WERI-Rb-1 (cell line): Measurements from ENCODE around the gene OTOA.

Source experiments
- DNase-seq: peaks from one replicate; pipeline ENCODE4 v3.0.0-alpha.2; 2020
- H3K27ac ChIP-seq: fragments of 250-450 bp; sonication (Bioruptor Pico); 2 replicates; pipeline ENCODE4 v1.5.1; 2020; ENCODE audit warnings: mild to moderate bottlenecking, moderate library complexity
- H3K27me3 ChIP-seq: fragments of 250-450 bp; sonication (Bioruptor Pico); 2 replicates; pipeline ENCODE4 v1.5.1; 2021; ENCODE audit warnings: mild to moderate bottlenecking, low read depth, moderate library complexity; ENCODE audit not compliant: insufficient read depth, severe bottlenecking
- H3K36me3 ChIP-seq: fragments of 250-450 bp; sonication (Bioruptor Pico); 2 replicates; pipeline ENCODE4 v1.5.1; 2020; ENCODE audit warnings: mild to moderate bottlenecking, moderate library complexity
- H3K4me3 ChIP-seq: 2 replicates; pipeline ENCODE4 v1.5.1; 2011; ENCODE audit warnings: low read depth, mild to moderate bottlenecking, control low read depth, low read length
- H3K9me3 ChIP-seq: fragments of 250-450 bp; sonication (Bioruptor Pico); 2 replicates; pipeline ENCODE4 v1.5.1; 2021; ENCODE audit warnings: mild to moderate bottlenecking, moderate library complexity; ENCODE audit not compliant: severe bottlenecking
- TF ChIP-seq, protein P1 (sequence below): IDR thresholded peaks from 2 replicates; pipeline ENCODE4 v1.5.1; 2011; ENCODE audit warnings: low read depth, mild to moderate bottlenecking, control low read depth, inconsistent platforms, low read length

The OTOA gene

DNA sequence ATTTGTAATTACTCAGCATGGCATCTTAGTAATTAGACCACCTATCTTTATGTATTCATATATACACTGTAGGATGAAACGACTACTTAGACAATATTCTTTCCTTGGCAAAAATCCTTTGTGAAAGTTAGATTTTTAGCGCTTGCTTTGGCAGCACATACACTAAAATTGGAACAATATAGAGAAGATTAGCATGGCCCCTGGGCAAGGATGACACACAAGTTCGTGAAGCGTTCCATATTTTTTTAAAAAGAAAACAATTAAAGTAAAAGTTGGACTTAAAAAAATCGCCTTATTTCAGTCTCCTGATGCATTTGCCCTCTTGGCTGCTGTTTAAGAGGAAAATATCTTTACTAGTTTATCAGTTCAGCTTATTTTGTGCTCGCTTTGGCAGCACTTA, 21.9 kb upstream of the OTOA start:
- Histone ChIP-seq H3K27ac (no peak overlapping the region), H3K36me3 (peaks cover 4% of the 10 kb centered on the region), H3K9me3 (no peaks in the 10 kb centered on the region), H3K27me3 (no peaks in the 10 kb centered on the region), H3K4me3 (no peak overlapping the region)
- DNase-seq, result no peak
- TF ChIP-seq, protein P1, sequence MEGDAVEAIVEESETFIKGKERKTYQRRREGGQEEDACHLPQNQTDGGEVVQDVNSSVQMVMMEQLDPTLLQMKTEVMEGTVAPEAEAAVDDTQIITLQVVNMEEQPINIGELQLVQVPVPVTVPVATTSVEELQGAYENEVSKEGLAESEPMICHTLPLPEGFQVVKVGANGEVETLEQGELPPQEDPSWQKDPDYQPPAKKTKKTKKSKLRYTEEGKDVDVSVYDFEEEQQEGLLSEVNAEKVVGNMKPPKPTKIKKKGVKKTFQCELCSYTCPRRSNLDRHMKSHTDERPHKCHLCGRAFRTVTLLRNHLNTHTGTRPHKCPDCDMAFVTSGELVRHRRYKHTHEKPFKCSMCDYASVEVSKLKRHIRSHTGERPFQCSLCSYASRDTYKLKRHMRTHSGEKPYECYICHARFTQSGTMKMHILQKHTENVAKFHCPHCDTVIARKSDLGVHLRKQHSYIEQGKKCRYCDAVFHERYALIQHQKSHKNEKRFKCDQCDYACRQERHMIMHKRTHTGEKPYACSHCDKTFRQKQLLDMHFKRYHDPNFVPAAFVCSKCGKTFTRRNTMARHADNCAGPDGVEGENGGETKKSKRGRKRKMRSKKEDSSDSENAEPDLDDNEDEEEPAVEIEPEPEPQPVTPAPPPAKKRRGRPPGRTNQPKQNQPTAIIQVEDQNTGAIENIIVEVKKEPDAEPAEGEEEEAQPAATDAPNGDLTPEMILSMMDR, result no peak

DNA sequence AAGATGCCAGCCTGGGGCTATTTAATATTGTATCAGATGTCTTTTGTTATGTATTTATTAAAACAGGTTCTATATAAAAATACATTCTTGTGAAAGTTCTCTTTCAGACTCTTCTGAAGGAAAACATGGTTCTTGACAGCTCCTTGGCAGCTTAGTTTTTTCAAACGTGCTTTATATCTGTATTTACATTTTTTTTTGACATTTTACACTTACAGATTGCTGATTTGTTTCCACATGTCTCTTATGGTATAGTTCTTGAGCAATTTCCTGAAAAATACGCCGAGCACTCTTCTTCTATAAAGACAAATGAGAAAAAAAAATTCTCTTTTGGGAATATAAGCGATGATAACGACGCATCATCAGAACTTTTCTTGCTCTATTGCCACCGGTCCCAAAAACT, 20.9 kb upstream of the OTOA start:
- Histone ChIP-seq H3K36me3 (peaks cover 6% of the 10 kb centered on the region), H3K27ac (no peak overlapping the region), H3K9me3 (no peaks in the 10 kb centered on the region), H3K27me3 (no peaks in the 10 kb centered on the region), H3K4me3 (no peak overlapping the region)
- DNase-seq, result no peak
- TF ChIP-seq, protein P1, result no peak

- TF ChIP-seq, protein P1, result no peak
- no peaks in the 10 kb centered on the region for H3K27me3 ChIP-seq
- DNase-seq, result no peak
- H3K9me3 ChIP-seq, result no peaks in the 10 kb centered on the region
- no peak overlapping the region for H3K27ac ChIP-seq
- H3K4me3 ChIP-seq, result no peak overlapping the region
- peaks cover 6% of the 10 kb centered on the region for H3K36me3 ChIP-seq
Measured at GRCh38 chr16:21643785-21644184, 20.0 kb upstream of the OTOA start.

GRCh38 chr16:21644674-21645073, 19.1 kb upstream of the OTOA start:
- TF ChIP-seq, protein P1, result no peak
- Histone ChIP-seq H3K27ac (no peak overlapping the region), H3K9me3 (no peaks in the 10 kb centered on the region), H3K36me3 (peaks cover 6% of the 10 kb centered on the region), H3K27me3 (no peaks in the 10 kb centered on the region), H3K4me3 (no peak overlapping the region)
- DNase-seq, result no peak

- Histone ChIP-seq H3K4me3 (no peak overlapping the region), H3K36me3 (peaks cover 6% of the 10 kb centered on the region), H3K27ac (no peak overlapping the region), H3K9me3 (no peaks in the 10 kb centered on the region), H3K27me3 (no peaks in the 10 kb centered on the region)
- TF ChIP-seq, protein P1, result no peak
- no peak for DNase-seq
Measured at GRCh38 chr16:21645261-21645721, 18.5 kb upstream of the OTOA start.

DNA sequence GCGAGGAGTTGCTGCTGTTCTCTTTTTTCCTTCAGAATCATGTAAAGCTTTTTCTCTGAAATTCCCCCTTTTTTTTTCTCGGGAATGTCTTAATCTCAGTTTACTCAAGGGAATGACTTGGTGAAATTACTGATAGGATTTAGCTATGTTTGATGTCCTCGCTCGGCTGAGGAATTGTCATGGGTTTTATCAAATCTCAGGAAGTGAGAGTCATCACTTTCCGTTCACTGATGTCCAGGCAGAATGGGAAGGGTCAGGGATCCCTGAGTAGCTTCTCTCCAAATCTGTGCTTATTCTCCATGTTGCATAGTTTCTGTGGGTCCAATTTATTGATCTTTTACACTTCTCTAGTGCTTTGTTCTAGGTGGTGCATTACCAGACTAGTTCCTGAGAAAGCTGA, 17.7 kb upstream of the OTOA start:
- H3K27me3 ChIP-seq, result no peaks in the 10 kb centered on the region
- H3K9me3 ChIP-seq, result no peaks in the 10 kb centered on the region
- no peak overlapping the region for H3K27ac ChIP-seq
- H3K36me3 ChIP-seq, result peaks cover 6% of the 10 kb centered on the region
- no peak for DNase-seq
- TF ChIP-seq, protein P1, result no peak
- H3K4me3 ChIP-seq, result no peak overlapping the region
